IMR-90 (cell line): ENCODE results near the gene JADE2. TPM values are rescaled to one million over a fixed set of nuclear protein-coding genes. Genes with fewer than 3 reads are reported as not detected.

ENCODE experiments used
- ATAC-seq: fragments of 200-7000 bp; cut with Tn5 transposase; 2 replicates; pipeline ENCODE4 v1.9.1; 2020; ENCODE audit warnings: low read depth, mild to moderate bottlenecking, moderate library complexity
- BruUV-seq: library from RNA; stranded (reverse); fragments of 400-500 nt; replicated peaks from 2 replicates; lab custom pipeline; 2021; lab: Mats Ljungman, UMichigan
- CTCF ChIA-PET: fragments of 300-600 bp; formaldehyde crosslinking; extraction: SDS; loops from one replicate; lab custom pipeline; 2021; ENCODE audit warnings: antibody characterized with exemption; lab: Yijun Ruan, JAX
- POLR2A ChIA-PET: fragments of 300-600 bp; sonication (Branson Sonifier 250); formaldehyde crosslinking; loops from one replicate; lab custom pipeline; 2022; ENCODE audit warnings: antibody characterized with exemption; ENCODE audit not compliant: unreplicated experiment; lab: Charles Lee
- DNase-seq: peaks from one replicate; pipeline ENCODE4 v3.0.0; 2013
- H2AFZ ChIP-seq: replicated peaks from 2 replicates; pipeline ENCODE3; 2013; ENCODE audit warnings: low read length, mild to moderate bottlenecking; ENCODE audit not compliant: poor library complexity
- H2AK5ac ChIP-seq: 2 replicates; pipeline ENCODE4 v1.6.1; 2013; ENCODE audit warnings: low read depth, low read length, inconsistent platforms
- H2AK9ac ChIP-seq: replicated peaks from 2 replicates; pipeline ENCODE3; 2013; ENCODE audit warnings: mild to moderate bottlenecking, low read depth, low read length, moderate library complexity; ENCODE audit not compliant: poor library complexity
- H2BK120ac ChIP-seq: 2 replicates; pipeline ENCODE4 v1.6.1; 2013; ENCODE audit warnings: low read depth, low read length, inconsistent platforms
- H2BK15ac ChIP-seq: 3 replicates; pipeline ENCODE4 v1.6.1; 2013; ENCODE audit warnings: low read depth, low read length, inconsistent platforms
- H2BK20ac ChIP-seq: 2 replicates; pipeline ENCODE4 v1.6.1; 2013; ENCODE audit warnings: low read depth, mild to moderate bottlenecking, inconsistent platforms, low read length, moderate library complexity
- H2BK5ac ChIP-seq: 2 replicates; pipeline ENCODE4 v1.6.1; 2013; ENCODE audit warnings: mild to moderate bottlenecking, low read depth, low read length, inconsistent platforms; ENCODE audit not compliant: poor library complexity, severe bottlenecking
- H3K14ac ChIP-seq: replicated peaks from 2 replicates; pipeline ENCODE4 v1.6.1; 2013; ENCODE audit warnings: low read depth, low read length, inconsistent platforms
- H3K18ac ChIP-seq: 2 replicates; pipeline ENCODE4 v1.6.1; 2013; ENCODE audit warnings: low read depth, low read length, control low read depth
- H3K23ac ChIP-seq: 2 replicates; pipeline ENCODE4 v1.6.1; 2013; ENCODE audit warnings: low read depth, low read length, inconsistent platforms
- H3K27ac ChIP-seq: 2 replicates; pipeline ENCODE4 v1.5.1; 2013; ENCODE audit warnings: mild to moderate bottlenecking, control low read depth, low read length; ENCODE audit not compliant: insufficient read depth
- H3K27me3 ChIP-seq: 2 replicates; pipeline ENCODE4 v1.6.1; 2013; ENCODE audit warnings: low read length; ENCODE audit not compliant: control insufficient read depth, insufficient read depth
- H3K36me3 ChIP-seq: 2 replicates; pipeline ENCODE4 v1.6.1; 2013; ENCODE audit warnings: low read length, mixed read lengths; ENCODE audit not compliant: control insufficient read depth, insufficient read depth
- H3K4ac ChIP-seq: 2 replicates; pipeline ENCODE4 v1.6.1; 2013; ENCODE audit warnings: low read depth, low read length, inconsistent platforms
- H3K4me1 ChIP-seq: 2 replicates; pipeline ENCODE4 v1.6.1; 2013; ENCODE audit warnings: low read length, mixed read lengths; ENCODE audit not compliant: control insufficient read depth, insufficient read depth
- H3K4me2 ChIP-seq: 2 replicates; pipeline ENCODE4 v1.6.1; 2013; ENCODE audit warnings: low read depth, mild to moderate bottlenecking, control low read depth, low read length, moderate library complexity
- H3K4me3 ChIP-seq: 2 replicates; pipeline ENCODE4 v1.5.1; 2013; ENCODE audit warnings: low read depth, mild to moderate bottlenecking, control low read depth, low read length, moderate library complexity; ENCODE audit not compliant: insufficient read depth
- H3K56ac ChIP-seq: 2 replicates; pipeline ENCODE4 v1.6.1; 2013; ENCODE audit warnings: low read length, inconsistent platforms; ENCODE audit not compliant: insufficient read depth; ENCODE audit errors: extremely low read depth
- H3K79me1 ChIP-seq, 2 experiments: 2 replicates each; pipeline ENCODE4 v1.6.1; 2013; ENCODE audit warnings: low read length in 2 of 2, inconsistent platforms in 1 of 2, low read depth in 1 of 2
- H3K9ac ChIP-seq: 2 replicates; pipeline ENCODE4 v1.6.1; 2013; ENCODE audit warnings: low read depth, low read length, control low read depth
- H3K9me1 ChIP-seq: 2 replicates; pipeline ENCODE4 v1.6.1; 2013; ENCODE audit warnings: low read length, inconsistent platforms; ENCODE audit not compliant: insufficient read depth
- H3K9me3 ChIP-seq: 2 replicates; pipeline ENCODE4 v1.6.1; 2013; ENCODE audit warnings: low read length; ENCODE audit not compliant: control insufficient read depth, insufficient read depth
- H4K20me1 ChIP-seq: 2 replicates; pipeline ENCODE4 v1.6.1; 2013; ENCODE audit warnings: low read length, inconsistent platforms; ENCODE audit not compliant: insufficient read depth
- H4K5ac ChIP-seq: 2 replicates; pipeline ENCODE4 v1.6.1; 2013; ENCODE audit warnings: mild to moderate bottlenecking, low read depth, low read length, control low read depth
- H4K8ac ChIP-seq, 2 experiments: 2 replicates each; pipeline ENCODE4 v1.6.1; 2013; ENCODE audit warnings: low read depth in 2 of 2, low read length in 2 of 2, control low read depth in 1 of 2, inconsistent platforms in 1 of 2
- H4K91ac ChIP-seq: 2 replicates; pipeline ENCODE4 v1.6.1; 2013; ENCODE audit warnings: low read depth, low read length, inconsistent platforms; ENCODE audit not compliant: insufficient read depth
- BHLHE40 ChIP-seq: fragments of 150-350 bp; IDR thresholded peaks from 2 replicates; pipeline ENCODE4 v1.6.1; 2016; ENCODE audit warnings: mild to moderate bottlenecking, low read depth, low read length
- MAFK ChIP-seq: IDR thresholded peaks from 2 replicates; pipeline ENCODE4 v1.6.1; 2012; ENCODE audit warnings: low read depth, low read length, improper control_type of control experiment
- NFE2L2 ChIP-seq: fragments of 150-350 bp; IDR thresholded peaks from 2 replicates; pipeline ENCODE4 v1.6.1; 2016; ENCODE audit warnings: low read depth, mild to moderate bottlenecking, low read length
- USF2 ChIP-seq: fragments of 150-350 bp; IDR thresholded peaks from 2 replicates; pipeline ENCODE4 v1.6.1; 2017; ENCODE audit warnings: mild to moderate bottlenecking, antibody characterized with exemption, low read length, low read depth
- WGBS, 2 experiments: methylation state at CpG; one replicate each; pipeline versions ENCODE4 v1.1.5 to v1.1.7; 2013; ENCODE audit warnings: missing lambda C conversion rate in 2 of 2; ENCODE audit not compliant: insufficient read length in 1 of 2; ENCODE audit errors: extremely low coverage in 2 of 2; 5-methylcytosine and 5-hydroxymethylcytosine counted together
- dilution Hi-C: fragments of 300-500 bp; cut with HindIII; formaldehyde crosslinking; loops from one replicate; pipeline ENCODE4 v1.14.3; 2018; ENCODE audit warnings: low sequenced_read_pairs; ENCODE audit not compliant: unreplicated experiment
- in situ Hi-C: fragments of 300-500 bp; cut with MboI; formaldehyde crosslinking; loops from 3 replicates; pipeline ENCODE4 v1.14.3; 2019; ENCODE audit warnings: low sequenced_read_pairs, inconsistent platforms, mixed read lengths
- intact Hi-C: fragments of 100-400 bp; cut with micrococcal nuclease; formaldehyde crosslinking; loops from 2 replicates; pipeline ENCODE4 v1.10.0; 2022
- polyA plus RNA-seq, 3 experiments: library from polyadenylated mRNA; depleted of rRNA; stranded (reverse); fragments of >200 nt; gene quantifications; 2 replicates each; pipeline ENCODE4 v1.2.3, GENCODE V29; 2012; ENCODE audit warnings: low replicate concordance in 1 of 3
- total RNA-seq: library from RNA; depleted of rRNA; stranded (reverse); fragments of >200 nt; gene quantifications from 2 replicates; pipeline ENCODE4 v1.2.3, GENCODE V29; 2012

JADE2 gene
- total and polyA plus RNA-seq, 2 of the 4 experiments (the other 2 are of a cell fraction), result 13.3 to 14.9 TPM

GRCh38 chr5:134549714-134550113 lies 24.2 kb downstream of the JADE2 start:
- dilution Hi-C loops, result no loop called here
- Histone ChIP-seq H3K27ac (peak overlapping the region; percentile 31; the same call in 1 of the 2 replicates), H2AFZ (peak overlapping the region; percentile 4), H2BK5ac (peak overlapping the region; percentile 99), H4K20me1 (peaks cover 8% of the 10 kb centered on the region; the same call in 1 of the 2 replicates), H4K5ac (peak overlapping the region; percentile 14; the same call in 1 of the 2 replicates), H3K4me2 (no peak overlapping the region), H3K23ac (peak overlapping the region; percentile 44), H3K4ac (peak overlapping the region; percentile 11), H3K79me1 (peaks cover 30 to 70% of the 10 kb centered on the region in 2 experiments), H2BK20ac (no peak overlapping the region; the same call in 1 of the 2 replicates), H3K4me1 (peaks cover 55% of the 10 kb centered on the region), H2BK15ac (peak overlapping the region; percentile 73; the same call in 1 of the 3 replicates), H3K36me3 (peaks cover 17% of the 10 kb centered on the region), H3K9me3 (no peaks in the 10 kb centered on the region), H3K4me3 (no peak overlapping the region), H3K9ac (no peak overlapping the region), H2BK120ac (peak overlapping the region; percentile 23), H3K18ac (peak overlapping the region; percentile 15; the same call in 1 of the 2 replicates), H2AK9ac (peak overlapping the region; percentile 21), H2AK5ac (peak overlapping the region; percentile 80), H4K91ac (peak overlapping the region; percentile 25), H3K27me3 (no peaks in the 10 kb centered on the region), H3K9me1 (peaks cover 53% of the 10 kb centered on the region), H3K56ac (no peak overlapping the region), H3K14ac (no peak overlapping the region; the same call in 1 of the 2 replicates), H4K8ac (no peak overlapping the region)
- ChIA-PET CTCF (no interaction called here), POLR2A (no interaction called here)
- BruUV-seq, result no TSS peak
- ATAC-seq, result no peak
- in situ Hi-C loops, result no loop called here
- TF ChIP-seq MAFK, result 0 out of 2 replicates have a peak, but pooled peaks have one; percentile 9
- 0 out of 2 replicates have a peak, but pooled peaks have one; percentile 10 for TF ChIP-seq BHLHE40
- peak; percentile 65 for TF ChIP-seq NFE2L2
- no peak for TF ChIP-seq USF2
- intact Hi-C loops, result no loop called here
- no CpG with 5 or more reads among the region's 3 CpGs for WGBS, 2 experiments
- DNase-seq, result peak; percentile 84
